GM12878 (cell line): ENCODE measurements around the gene TATDN2. TPM values are rescaled to one million over a fixed set of nuclear protein-coding genes. Genes with fewer than 3 reads are reported as not detected.
A peak's percentile ranks its signal among the peaks of the same experiment; 100 is the strongest.

Experiments
- ATAC-seq: fragments of 200-7000 bp; cut with Tn5 transposase; 3 replicates; pipeline ENCODE4 v1.9.1; 2020; ENCODE audit warnings: mild to moderate bottlenecking, moderate library complexity
- BruUV-seq: library from RNA; stranded (reverse); fragments of 400-500 nt; replicated peaks from 2 replicates; lab custom pipeline; 2021; lab: Mats Ljungman, UMichigan
- CTCF ChIA-PET: fragments of 300-600 bp; sonication (Branson Sonifier 250); formaldehyde crosslinking; extraction: SDS; loops from one replicate; lab custom pipeline; 2021; ENCODE audit warnings: inconsistent platforms; lab: Yijun Ruan, JAX
- POLR2A ChIA-PET: fragments of 350-600 bp; formaldehyde crosslinking; extraction: SDS; loops from one replicate; lab custom pipeline; 2021; ENCODE audit warnings: inconsistent platforms; lab: Charles Lee
- RAD21 ChIA-PET: fragments of 300-600 bp; sonication (Branson Sonifier 250); formaldehyde crosslinking; loops from one replicate; lab custom pipeline; 2023; ENCODE audit warnings: antibody characterized with exemption; ENCODE audit not compliant: unreplicated experiment; lab: Charles Lee
- SMC1A ChIA-PET: fragments of 300-600 bp; sonication (Branson Sonifier 250); formaldehyde crosslinking; loops from one replicate; lab custom pipeline; 2023; ENCODE audit not compliant: unreplicated experiment, uncharacterized antibody; lab: Charles Lee
- DNase-seq: peaks from one replicate; pipeline ENCODE4 v3.0.0-alpha.2; 2011; ENCODE audit warnings: low read depth, low spot score
- FAIRE-seq: peaks from 3 replicates; lab custom pipeline; 2011; peaks lifted over from hg19 to GRCh38; lab: Jason Lieb, UNC
- H2AFZ ChIP-seq: 2 replicates; pipeline ENCODE4 v1.6.0; 2011; ENCODE audit warnings: low read depth, low read length, control low read depth; ENCODE audit not compliant: control insufficient read depth
- H3K27ac ChIP-seq: 2 replicates; pipeline ENCODE4 v1.5.1; 2011; ENCODE audit warnings: control low read depth; ENCODE audit not compliant: control insufficient read depth, insufficient read depth
- H3K27me3 ChIP-seq, 2 experiments: replicated peaks in 1 of 2; 2 replicates each; pipeline versions ENCODE4 v1.6.0 to v1.6.1; 2011; ENCODE audit warnings: low read length in 1 of 2; ENCODE audit not compliant: control insufficient read depth in 2 of 2, insufficient read depth in 2 of 2
- H3K36me3 ChIP-seq, 2 experiments: 2 replicates each; pipeline ENCODE4 v1.5.1; 2011; ENCODE audit warnings: low read length in 1 of 2; ENCODE audit not compliant: control insufficient read depth in 2 of 2, insufficient read depth in 2 of 2
- H3K4me1 ChIP-seq: 2 replicates; pipeline ENCODE4 v1.6.1; 2011; ENCODE audit warnings: mild to moderate bottlenecking, low read length, moderate library complexity, mixed read lengths; ENCODE audit not compliant: control insufficient read depth, insufficient read depth
- H3K4me2 ChIP-seq: 2 replicates; pipeline ENCODE4 v1.6.0; 2011; ENCODE audit warnings: control low read depth; ENCODE audit not compliant: control insufficient read depth, insufficient read depth
- H3K4me3 ChIP-seq: fragments of 200-600 bp; sonication (generic); 2 replicates; pipeline ENCODE4 v1.5.1; 2016
- H3K79me2 ChIP-seq: 2 replicates; pipeline ENCODE4 v1.6.0; 2011; ENCODE audit warnings: low read length; ENCODE audit not compliant: control insufficient read depth, insufficient read depth
- H3K9ac ChIP-seq: 2 replicates; pipeline ENCODE4 v1.8.0; 2011; ENCODE audit warnings: low read length, control low read depth, mixed read lengths; ENCODE audit not compliant: control insufficient read depth, insufficient read depth
- H3K9me3 ChIP-seq: replicated peaks from 3 replicates; pipeline ENCODE4 v1.5.1; 2011; ENCODE audit warnings: mild to moderate bottlenecking, low read length; ENCODE audit not compliant: control insufficient read depth, insufficient read depth
- H4K20me1 ChIP-seq: 2 replicates; pipeline ENCODE4 v1.6.0; 2011; ENCODE audit not compliant: control insufficient read depth, insufficient read depth
- BHLHE40 ChIP-seq, 2 experiments: fragments of 450-650 bp in 1 of 2; IDR thresholded peaks; 2 replicates each; pipeline ENCODE4 v1.6.1; 2011 to 2017; ENCODE audit warnings: low read depth in 2 of 2, borderline replicate concordance in 1 of 2, improper control_type of control experiment in 1 of 2, low read length in 1 of 2, mild to moderate bottlenecking in 1 of 2
- EED ChIP-seq: sonication (generic); IDR thresholded peaks from 2 replicates; pipeline ENCODE4 v1.6.1; 2016; ENCODE audit warnings: antibody characterized with exemption, low read depth
- ESRRA ChIP-seq: IDR thresholded peaks from 2 replicates; pipeline ENCODE4 v1.6.1; 2012; ENCODE audit warnings: mild to moderate bottlenecking, low read length, improper control_type of control experiment
- IKZF2 ChIP-seq, 2 experiments: fragments of 450-650 bp; IDR thresholded peaks; 2 replicates each; pipeline ENCODE4 v1.6.1; 2017; ENCODE audit warnings: mild to moderate bottlenecking in 2 of 2, moderate library complexity in 2 of 2
- MXI1 ChIP-seq: fragments of 150-350 bp; IDR thresholded peaks from 2 replicates; pipeline ENCODE4 v1.6.1; 2011; ENCODE audit warnings: low read depth, mild to moderate bottlenecking, inconsistent platforms, low read length, improper control_type of control experiment
- POU2F2 ChIP-seq: IDR thresholded peaks from 3 replicates; pipeline ENCODE4 v1.6.1; 2011; ENCODE audit warnings: low read depth, mild to moderate bottlenecking, low read length, borderline replicate concordance
- WGBS: methylation state at CpG from one replicate; pipeline ENCODE4 v1.1.6; 2016; ENCODE audit warnings: low lambda C conversion rate; ENCODE audit not compliant: insufficient replicate concordance, insufficient coverage; ENCODE audit errors: missing lambda C conversion rate; 5-methylcytosine and 5-hydroxymethylcytosine counted together
- in situ Hi-C: fragments of 300-500 bp; cut with MboI; formaldehyde crosslinking; loops from 9 replicates; pipeline ENCODE4 v1.14.3; 2018; ENCODE audit warnings: mixed read lengths
- intact Hi-C: fragments of 100-400 bp; cut with micrococcal nuclease; formaldehyde crosslinking; loops from one replicate; pipeline ENCODE4 v1.14.2; 2022; ENCODE audit not compliant: unreplicated experiment
- polyA plus RNA-seq, 11 experiments: library from polyadenylated mRNA; depleted of rRNA in 4 of 11; unstranded in 6 of 11; stranded (reverse) in 5 of 11; fragments of >200 nt; fragmentation: Nextera tagmentation in 4 of 11; fragmentation: Illumina TruSeq in 1 of 11; extraction: Ambion mirVana in 4 of 11; extraction: Trizol in 1 of 11; gene quantifications; 1 replicate in 1 of 11; 2 replicates in 10 of 11; pipeline versions ENCODE4 v1.2.1 to v1.2.3, GENCODE V29; 2011 to 2016; ENCODE audit warnings: inconsistent platforms in 2 of 11, missing spikeins in 2 of 11, low read depth in 1 of 11
- total RNA-seq, 4 experiments: library from RNA; depleted of rRNA in 3 of 4; stranded (reverse); fragments of >200 nt in 3 of 4; fragmentation: Illumina TruSeq in 1 of 4; extraction: Trizol in 1 of 4; gene quantifications; 2 replicates each; pipeline versions ENCODE4 v1.2.1 to v1.2.3, GENCODE V29; 2013 to 2021
- TF ChIP-seq, protein P1 (sequence below): fragments of 450-650 bp; IDR thresholded peaks from 2 replicates; pipeline ENCODE4 v1.6.1; 2017; ENCODE audit warnings: mild to moderate bottlenecking, low read depth, inconsistent platforms; ENCODE audit not compliant: poor library complexity, severe bottlenecking

The TATDN2 gene
- total and polyA plus RNA-seq, 10 of the 15 experiments (the other 5 are each of a cell fraction or from before 2014, with no cell fraction given) = 4.2 to 36.5 (median 15.8) TPM

GRCh38 chr3:10224794-10225665 lies 23.2 kb upstream of the TATDN2 start (continued):
- TF ChIP-seq, protein P1, sequence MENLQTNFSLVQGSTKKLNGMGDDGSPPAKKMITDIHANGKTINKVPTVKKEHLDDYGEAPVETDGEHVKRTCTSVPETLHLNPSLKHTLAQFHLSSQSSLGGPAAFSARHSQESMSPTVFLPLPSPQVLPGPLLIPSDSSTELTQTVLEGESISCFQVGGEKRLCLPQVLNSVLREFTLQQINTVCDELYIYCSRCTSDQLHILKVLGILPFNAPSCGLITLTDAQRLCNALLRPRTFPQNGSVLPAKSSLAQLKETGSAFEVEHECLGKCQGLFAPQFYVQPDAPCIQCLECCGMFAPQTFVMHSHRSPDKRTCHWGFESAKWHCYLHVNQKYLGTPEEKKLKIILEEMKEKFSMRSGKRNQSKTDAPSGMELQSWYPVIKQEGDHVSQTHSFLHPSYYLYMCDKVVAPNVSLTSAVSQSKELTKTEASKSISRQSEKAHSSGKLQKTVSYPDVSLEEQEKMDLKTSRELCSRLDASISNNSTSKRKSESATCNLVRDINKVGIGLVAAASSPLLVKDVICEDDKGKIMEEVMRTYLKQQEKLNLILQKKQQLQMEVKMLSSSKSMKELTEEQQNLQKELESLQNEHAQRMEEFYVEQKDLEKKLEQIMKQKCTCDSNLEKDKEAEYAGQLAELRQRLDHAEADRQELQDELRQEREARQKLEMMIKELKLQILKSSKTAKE = peak; percentile 61
- TF ChIP-seq EED (peak; percentile 68), IKZF2 (IDR thresholded peaks at IDR 0.05) (peak in 1 of 2 experiments; percentile 66; a peak in 3 of 4 replicates), ESRRA (no peak; the same call in 1 of the 2 replicates), BHLHE40 (IDR thresholded peaks at IDR 0.05; ENCODE audit: borderline replicate concordance in 1 of 2, low read depth in 2 of 2, low read length in 1 of 2) (no peak)

GRCh38 chr3:10226293-10226692 lies 22.0 kb upstream of the TATDN2 start:
- intact Hi-C loops (loop anchor here (10.0 kb wide), 2 partner anchors 111 to 271 kb away; partner anchors contain the start of genes BRK1 and PRRT3), in situ Hi-C loops (no loop called here)
- Histone ChIP-seq H3K4me2 (peak overlapping the region; percentile 49; the same call in 1 of the 2 replicates), H3K27ac (no peak overlapping the region), H2AFZ (peak overlapping the region; percentile 48; the same call in 1 of the 2 replicates), H3K4me3 (no peak overlapping the region), H3K79me2 (no peaks in the 10 kb centered on the region), H3K9me3 (no peaks in the 10 kb centered on the region; the same call in 2 of the 3 replicates), H4K20me1 (no peaks in the 10 kb centered on the region), H3K27me3 (no peaks in the 10 kb centered on the region), H3K36me3 (no peaks in the 10 kb centered on the region), H3K4me1 (peaks cover 53% of the 10 kb centered on the region), H3K9ac (no peak overlapping the region; the same call in 1 of the 2 replicates)
- 2% methylated on average over 10 of the region's 10 CpGs for WGBS
- ChIA-PET CTCF (interaction anchor here (1.0 to 2.8 kb wide), 11 partner anchors 22 to 723 kb away, joined by 3 to 18 read pairs (median 5); partner anchors contain the start of genes CRELD1, IRAK2 and TATDN2), RAD21 (interaction anchor here (0.6 to 1.6 kb wide), 5 partner anchors 23 to 295 kb away, joined by 3 to 6 read pairs (median 3); partner anchors contain the start of gene SEC13), POLR2A (interaction anchor here (0.5 to 1.1 kb wide), 3 partner anchors 22 to 200 kb away, joined by 3 to 5 read pairs (median 3); partner anchors contain the start of genes FANCD2, TATDN2 and VHL), SMC1A (interaction anchor here (0.9 to 3.6 kb wide), 7 partner anchors 12 to 293 kb away, joined by 3 to 16 read pairs (median 4); partner anchors contain the start of gene CRELD1)
- ATAC-seq (no peak), DNase-seq (no peak), FAIRE-seq (no peak)
- TF ChIP-seq MXI1 = no peak
- peak; percentile 47; the same call in 1 of the 3 replicates for TF ChIP-seq POU2F2
- BruUV-seq = no TSS peak
